PC-9 (cell line): ENCODE results near the gene IFNG-AS1. TPM values are rescaled to one million over a fixed set of nuclear protein-coding genes. Genes with fewer than 3 reads are reported as not detected.

Experiments used
- BruUV-seq: library from RNA; stranded (reverse); fragments of 400-500 nt; replicated peaks from 2 replicates; lab custom pipeline; 2021; lab: Mats Ljungman, UMichigan
- CTCF ChIA-PET: fragments of 300-600 bp; sonication (Branson Sonifier 250); formaldehyde crosslinking; loops from one replicate; lab custom pipeline; 2022; ENCODE audit warnings: antibody characterized with exemption; lab: Charles Lee
- POLR2A ChIA-PET: fragments of 300-600 bp; sonication (Branson Sonifier 250); formaldehyde crosslinking; loops from one replicate; lab custom pipeline; 2022; ENCODE audit warnings: antibody characterized with exemption; ENCODE audit not compliant: unreplicated experiment; lab: Charles Lee
- DNase-seq, 2 experiments: peaks; one replicate each; pipeline versions ENCODE4 v3.0.0 to v3.0.0-alpha.2; 2015 to 2022; ENCODE audit warnings: mixed read lengths in 1 of 2
- H2AFZ ChIP-seq: fragments of 200-600 bp; sonication (generic); 2 replicates; pipeline ENCODE4 v1.8.1; 2017; ENCODE audit warnings: antibody characterized with exemption
- H3F3A ChIP-seq: fragments of 200-600 bp; sonication (generic); 2 replicates; pipeline ENCODE4 v1.8.1; 2017; ENCODE audit warnings: antibody characterized with exemption, mild to moderate bottlenecking, low read depth; ENCODE audit not compliant: insufficient read depth
- H3K27ac ChIP-seq: fragments of 200-600 bp; sonication (generic); 2 replicates; pipeline ENCODE4 v1.6.1; 2016; ENCODE audit warnings: mixed run types
- H3K27me3 ChIP-seq: fragments of 200-600 bp; sonication (generic); 2 replicates; pipeline ENCODE4 v1.6.1; 2016; ENCODE audit warnings: low read depth, mixed run types; ENCODE audit not compliant: insufficient read depth
- H3K36me3 ChIP-seq: fragments of 200-600 bp; sonication (generic); 2 replicates; pipeline ENCODE4 v1.6.1; 2016; ENCODE audit warnings: low read depth, mixed run types
- H3K4me1 ChIP-seq: fragments of 200-600 bp; sonication (generic); replicated peaks from 2 replicates; pipeline ENCODE4 v1.6.1; 2016; ENCODE audit warnings: mixed run types; ENCODE audit not compliant: insufficient read depth
- H3K4me2 ChIP-seq: fragments of 200-600 bp; sonication (generic); 2 replicates; pipeline ENCODE4 v1.6.1; 2017; ENCODE audit warnings: mixed run types
- H3K4me3 ChIP-seq: fragments of 200-600 bp; sonication (generic); 2 replicates; pipeline ENCODE4 v1.6.1; 2016; ENCODE audit warnings: mixed run types
- H3K79me2 ChIP-seq: fragments of 200-600 bp; sonication (generic); 2 replicates; pipeline ENCODE4 v1.6.1; 2017; ENCODE audit warnings: low read depth, mixed run types
- H3K9me2 ChIP-seq: fragments of 200-600 bp; sonication (generic); 2 replicates; pipeline ENCODE4 v1.8.1; 2017; ENCODE audit warnings: mild to moderate bottlenecking; ENCODE audit not compliant: insufficient read depth
- H3K9me3 ChIP-seq: fragments of 200-600 bp; sonication (generic); 2 replicates; pipeline ENCODE4 v1.8.1; 2016; ENCODE audit warnings: low read depth; ENCODE audit not compliant: insufficient read depth
- H4K20me1 ChIP-seq: fragments of 200-600 bp; sonication (generic); 2 replicates; pipeline ENCODE4 v1.8.1; 2017; ENCODE audit not compliant: insufficient read depth
- EZH2 ChIP-seq: fragments of 200-600 bp; sonication (generic); IDR thresholded peaks from 2 replicates; pipeline ENCODE4 v1.8.0; 2017; ENCODE audit warnings: antibody characterized with exemption, low read depth
- intact Hi-C: fragments of 100-400 bp; cut with micrococcal nuclease; formaldehyde crosslinking; loops from one replicate; pipeline ENCODE4 v1.10.0; 2022; ENCODE audit not compliant: unreplicated experiment
- total RNA-seq: library from RNA; stranded (reverse); gene quantifications from 2 replicates; pipeline ENCODE4 v1.2.3, GENCODE V29; 2021
- TF ChIP-seq, protein P1 (sequence below): fragments of 200-600 bp; sonication (generic); conservative IDR thresholded peaks from 2 replicates; pipeline ENCODE4 v1.6.1; 2017; ENCODE audit warnings: mixed run types, antibody characterized with exemption, mild to moderate bottlenecking, moderate library complexity

IFNG-AS1 gene
- total RNA-seq, 1 experiment from 2014 or later = not detected

GRCh38 chr12:67944093-67944492, 45.2 kb upstream of the IFNG-AS1 start:
- H4K20me1 ChIP-seq = no peaks in the 10 kb centered on the region
- intact Hi-C loops = loop anchor here (5.0 kb wide), 1 partner anchor 502 kb away; no protein-coding TSS in a partner anchor
- POLR2A ChIA-PET = no interaction called here
- no TSS peak for BruUV-seq
- H3K27ac ChIP-seq = no peak overlapping the region
- TF ChIP-seq, protein P1, sequence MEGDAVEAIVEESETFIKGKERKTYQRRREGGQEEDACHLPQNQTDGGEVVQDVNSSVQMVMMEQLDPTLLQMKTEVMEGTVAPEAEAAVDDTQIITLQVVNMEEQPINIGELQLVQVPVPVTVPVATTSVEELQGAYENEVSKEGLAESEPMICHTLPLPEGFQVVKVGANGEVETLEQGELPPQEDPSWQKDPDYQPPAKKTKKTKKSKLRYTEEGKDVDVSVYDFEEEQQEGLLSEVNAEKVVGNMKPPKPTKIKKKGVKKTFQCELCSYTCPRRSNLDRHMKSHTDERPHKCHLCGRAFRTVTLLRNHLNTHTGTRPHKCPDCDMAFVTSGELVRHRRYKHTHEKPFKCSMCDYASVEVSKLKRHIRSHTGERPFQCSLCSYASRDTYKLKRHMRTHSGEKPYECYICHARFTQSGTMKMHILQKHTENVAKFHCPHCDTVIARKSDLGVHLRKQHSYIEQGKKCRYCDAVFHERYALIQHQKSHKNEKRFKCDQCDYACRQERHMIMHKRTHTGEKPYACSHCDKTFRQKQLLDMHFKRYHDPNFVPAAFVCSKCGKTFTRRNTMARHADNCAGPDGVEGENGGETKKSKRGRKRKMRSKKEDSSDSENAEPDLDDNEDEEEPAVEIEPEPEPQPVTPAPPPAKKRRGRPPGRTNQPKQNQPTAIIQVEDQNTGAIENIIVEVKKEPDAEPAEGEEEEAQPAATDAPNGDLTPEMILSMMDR = no peak
- no peak for TF ChIP-seq EZH2
- no peaks in the 10 kb centered on the region for H3K27me3 ChIP-seq
- H3K79me2 ChIP-seq = no peaks in the 10 kb centered on the region
- CTCF ChIA-PET = no interaction called here
- H3K4me1 ChIP-seq = peaks cover 41% of the 10 kb centered on the region
- no peak overlapping the region for H2AFZ ChIP-seq
- peaks cover 23% of the 10 kb centered on the region for H3F3A ChIP-seq
- no peak for DNase-seq
- no peak overlapping the region for H3K4me2 ChIP-seq
- H3K4me3 ChIP-seq = no peak overlapping the region
- H3K36me3 ChIP-seq = no peaks in the 10 kb centered on the region
- no peaks in the 10 kb centered on the region for H3K9me3 ChIP-seq
- no peaks in the 10 kb centered on the region for H3K9me2 ChIP-seq

- intact Hi-C loops = no loop called here
- Histone ChIP-seq H2AFZ (no peak overlapping the region), H3K27ac (no peak overlapping the region), H3K4me1 (no peaks in the 10 kb centered on the region), H3K4me3 (no peak overlapping the region), H3K9me3 (no peaks in the 10 kb centered on the region), H4K20me1 (no peaks in the 10 kb centered on the region), H3K27me3 (no peaks in the 10 kb centered on the region), H3K79me2 (no peaks in the 10 kb centered on the region), H3K36me3 (no peaks in the 10 kb centered on the region), H3K4me2 (no peak overlapping the region), H3F3A (no peaks in the 10 kb centered on the region), H3K9me2 (no peaks in the 10 kb centered on the region)
- TF ChIP-seq, protein P1 = no peak
- no peak for TF ChIP-seq EZH2
- POLR2A ChIA-PET = no interaction called here
- no TSS peak for BruUV-seq
- CTCF ChIA-PET = no interaction called here
- DNase-seq = no peak
Observed at GRCh38 chr12:67952787-67953186, 36.5 kb upstream of the IFNG-AS1 start.

- Histone ChIP-seq H3K4me1 (no peaks in the 10 kb centered on the region), H3K36me3 (no peaks in the 10 kb centered on the region), H3K79me2 (no peaks in the 10 kb centered on the region), H3K4me3 (no peak overlapping the region), H2AFZ (no peak overlapping the region), H4K20me1 (no peaks in the 10 kb centered on the region), H3K4me2 (no peak overlapping the region), H3K27me3 (no peaks in the 10 kb centered on the region), H3K9me3 (no peaks in the 10 kb centered on the region), H3K27ac (no peak overlapping the region), H3K9me2 (no peaks in the 10 kb centered on the region), H3F3A (no peaks in the 10 kb centered on the region)
- TF ChIP-seq, protein P1 = no peak
- TF ChIP-seq EZH2 = no peak
- ChIA-PET POLR2A (no interaction called here), CTCF (no interaction called here)
- DNase-seq = no peak
- BruUV-seq = no TSS peak
- intact Hi-C loops = no loop called here
Observed at GRCh38 chr12:67957383-67957782, 31.9 kb upstream of the IFNG-AS1 start.
